ENCODE results near the gene AKAP1.

The AKAP1 gene

GRCh38 chr17:57168695-57169094 is 83.6 kb downstream of the AKAP1 start:
- no peak for DNase-seq (ENCODE audit: low spot score)

- no peak for DNase-seq (ENCODE audit: low spot score)
Measured at GRCh38 chr17:57170866-57171265, 85.8 kb downstream of the AKAP1 start.
